ENCODE data around the gene MTSS2. TPM values are rescaled to one million over a fixed set of nuclear protein-coding genes. Genes with fewer than 3 reads are reported as not detected.

The MTSS2 gene
- total RNA-seq, 1 experiment from 2014 or later = 18.7 TPM

DNA sequence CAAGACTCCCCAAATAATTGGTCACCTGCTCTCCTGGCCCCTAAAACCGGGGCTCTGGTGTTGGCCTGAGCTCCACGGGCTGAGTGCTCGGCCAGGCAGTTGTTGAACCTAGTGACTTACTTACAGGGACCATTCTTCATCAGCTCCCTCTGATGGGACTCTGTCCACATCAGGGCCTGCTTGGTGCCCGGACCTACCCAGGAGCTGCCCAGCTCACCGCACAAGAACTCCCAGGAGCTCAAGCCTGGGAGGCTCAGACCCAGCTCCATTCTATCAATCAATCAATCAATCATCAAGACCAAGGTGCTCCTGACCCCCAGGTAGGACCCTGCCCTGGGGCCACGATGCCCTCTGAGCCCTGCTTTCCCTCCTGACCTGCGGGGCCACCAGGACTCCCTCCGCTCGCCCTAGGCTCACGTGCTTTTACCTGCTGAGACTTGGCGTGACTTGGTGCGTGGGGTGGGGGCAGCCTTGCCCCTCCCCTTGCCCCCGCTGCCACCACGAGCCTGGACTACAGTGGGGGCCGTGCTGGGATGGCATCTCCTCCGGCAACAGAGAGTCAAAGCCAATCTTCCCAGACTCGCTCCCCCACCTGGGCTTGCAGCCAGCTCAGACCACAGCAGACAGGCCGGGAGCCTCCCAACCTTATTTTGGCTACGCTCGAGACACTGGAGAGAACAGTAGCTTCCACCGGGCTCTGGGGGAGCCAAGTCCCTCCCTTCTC is 23.8 kb downstream of the MTSS2 start:
- Histone ChIP-seq H3K4me1 (ENCODE audit: insufficient read depth, low read length) (no peaks in the 10 kb centered on the region), H3K4me3 (ENCODE audit: low read length) (no peak overlapping the region), H3K36me3 (ENCODE audit: low read depth, low read length) (0 out of 2 replicates have a peak, but pooled peaks cover 3% of the 10 kb centered on the region), H3K27me3 (ENCODE audit: low read length) (no peaks in the 10 kb centered on the region), H3K4me2 (ENCODE audit: low read length) (no peak overlapping the region), H4K20me1 (ENCODE audit: low read length) (no peaks in the 10 kb centered on the region), H3K9me2 (replicated peaks; ENCODE audit: low read length) (no peaks in the 10 kb centered on the region), H3K27ac (ENCODE audit: low read length) (no peak overlapping the region), H3K9me3 (ENCODE audit: low read length) (no peaks in the 10 kb centered on the region), H3K79me2 (ENCODE audit: low read length) (no peaks in the 10 kb centered on the region), H3F3A (ENCODE audit: low read length, unreplicated experiment) (no peaks in the 10 kb centered on the region), H2AFZ (ENCODE audit: low read length) (no peak overlapping the region), H3K9ac (ENCODE audit: low read length) (no peak overlapping the region)
- ATAC-seq (peak; percentile 37; the same call in 1 of the 2 replicates), DNase-seq (no peak)
- no peak for TF ChIP-seq EZH2phosphoT487 (IDR thresholded peaks at IDR 0.05; ENCODE audit: borderline replicate concordance, low read length)
- TF ChIP-seq, protein P1, sequence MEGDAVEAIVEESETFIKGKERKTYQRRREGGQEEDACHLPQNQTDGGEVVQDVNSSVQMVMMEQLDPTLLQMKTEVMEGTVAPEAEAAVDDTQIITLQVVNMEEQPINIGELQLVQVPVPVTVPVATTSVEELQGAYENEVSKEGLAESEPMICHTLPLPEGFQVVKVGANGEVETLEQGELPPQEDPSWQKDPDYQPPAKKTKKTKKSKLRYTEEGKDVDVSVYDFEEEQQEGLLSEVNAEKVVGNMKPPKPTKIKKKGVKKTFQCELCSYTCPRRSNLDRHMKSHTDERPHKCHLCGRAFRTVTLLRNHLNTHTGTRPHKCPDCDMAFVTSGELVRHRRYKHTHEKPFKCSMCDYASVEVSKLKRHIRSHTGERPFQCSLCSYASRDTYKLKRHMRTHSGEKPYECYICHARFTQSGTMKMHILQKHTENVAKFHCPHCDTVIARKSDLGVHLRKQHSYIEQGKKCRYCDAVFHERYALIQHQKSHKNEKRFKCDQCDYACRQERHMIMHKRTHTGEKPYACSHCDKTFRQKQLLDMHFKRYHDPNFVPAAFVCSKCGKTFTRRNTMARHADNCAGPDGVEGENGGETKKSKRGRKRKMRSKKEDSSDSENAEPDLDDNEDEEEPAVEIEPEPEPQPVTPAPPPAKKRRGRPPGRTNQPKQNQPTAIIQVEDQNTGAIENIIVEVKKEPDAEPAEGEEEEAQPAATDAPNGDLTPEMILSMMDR (conservative IDR thresholded peaks at IDR 0.05; ENCODE audit: low read depth, low read length) = no peak
- TF ChIP-seq EZH2 (IDR thresholded peaks at IDR 0.05; ENCODE audit: low read length, unreplicated experiment) = no peak
- ChIA-PET CTCF (no interaction called here), POLR2A (ENCODE audit: unreplicated experiment) (interaction anchor here (0.6 kb wide), 1 partner anchor 373 kb away, joined by 3 read pairs; the partner anchor contains the start of gene AARS1)
- BruUV-seq (replicated peaks) = TSS peak; percentile 57
- intact Hi-C loops (cut with micrococcal nuclease) = no loop called here

DNA sequence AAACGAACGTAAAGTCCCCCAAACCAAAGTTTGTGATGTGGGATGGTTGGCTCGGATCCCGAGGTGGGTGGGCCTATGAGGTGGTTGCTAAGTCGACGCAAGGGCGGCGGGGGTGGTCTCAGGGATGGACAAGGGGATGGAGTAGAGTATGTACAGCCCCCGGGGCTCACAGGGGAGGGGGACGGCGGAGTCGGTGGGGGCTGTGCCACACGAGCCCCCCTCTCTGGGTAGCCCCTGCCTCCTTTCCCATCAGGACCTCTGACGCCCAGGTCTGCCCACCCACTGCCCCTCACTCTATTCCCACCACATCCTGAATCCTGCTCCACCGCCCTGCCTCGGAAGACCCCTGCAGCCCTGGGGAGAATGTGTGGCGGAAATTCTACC is 24.3 kb downstream of the MTSS2 start:
- BruUV-seq (replicated peaks) = no TSS peak
- H3K9me3 ChIP-seq (ENCODE audit: low read length) = no peaks in the 10 kb centered on the region
- no peak overlapping the region for H3K9ac ChIP-seq (ENCODE audit: low read length)
- no peak overlapping the region for H3K27ac ChIP-seq (ENCODE audit: low read length)
- no peaks in the 10 kb centered on the region for H3F3A ChIP-seq (ENCODE audit: low read length, unreplicated experiment)
- H3K79me2 ChIP-seq (ENCODE audit: low read length) = no peaks in the 10 kb centered on the region
- ChIA-PET CTCF (no interaction called here), POLR2A (ENCODE audit: unreplicated experiment) (no interaction called here)
- no peak overlapping the region for H3K4me2 ChIP-seq (ENCODE audit: low read length)
- intact Hi-C loops (cut with micrococcal nuclease) = no loop called here
- ATAC-seq (no peak), DNase-seq (no peak)
- H2AFZ ChIP-seq (ENCODE audit: low read length) = no peak overlapping the region
- no peaks in the 10 kb centered on the region for H3K4me1 ChIP-seq (ENCODE audit: insufficient read depth, low read length)
- H3K36me3 ChIP-seq (ENCODE audit: low read depth, low read length) = 0 out of 2 replicates have a peak, but pooled peaks cover 2% of the 10 kb centered on the region
- no peak overlapping the region for H3K4me3 ChIP-seq (ENCODE audit: low read length)
- TF ChIP-seq EZH2phosphoT487 (IDR thresholded peaks at IDR 0.05; ENCODE audit: borderline replicate concordance, low read length) (no peak), EZH2 (IDR thresholded peaks at IDR 0.05; ENCODE audit: low read length, unreplicated experiment) (no peak)
- TF ChIP-seq, protein P1 (conservative IDR thresholded peaks at IDR 0.05; ENCODE audit: low read depth, low read length) = no peak
- H3K27me3 ChIP-seq (ENCODE audit: low read length) = no peaks in the 10 kb centered on the region
- no peaks in the 10 kb centered on the region for H3K9me2 ChIP-seq (replicated peaks; ENCODE audit: low read length)
- H4K20me1 ChIP-seq (ENCODE audit: low read length) = no peaks in the 10 kb centered on the region

DNA sequence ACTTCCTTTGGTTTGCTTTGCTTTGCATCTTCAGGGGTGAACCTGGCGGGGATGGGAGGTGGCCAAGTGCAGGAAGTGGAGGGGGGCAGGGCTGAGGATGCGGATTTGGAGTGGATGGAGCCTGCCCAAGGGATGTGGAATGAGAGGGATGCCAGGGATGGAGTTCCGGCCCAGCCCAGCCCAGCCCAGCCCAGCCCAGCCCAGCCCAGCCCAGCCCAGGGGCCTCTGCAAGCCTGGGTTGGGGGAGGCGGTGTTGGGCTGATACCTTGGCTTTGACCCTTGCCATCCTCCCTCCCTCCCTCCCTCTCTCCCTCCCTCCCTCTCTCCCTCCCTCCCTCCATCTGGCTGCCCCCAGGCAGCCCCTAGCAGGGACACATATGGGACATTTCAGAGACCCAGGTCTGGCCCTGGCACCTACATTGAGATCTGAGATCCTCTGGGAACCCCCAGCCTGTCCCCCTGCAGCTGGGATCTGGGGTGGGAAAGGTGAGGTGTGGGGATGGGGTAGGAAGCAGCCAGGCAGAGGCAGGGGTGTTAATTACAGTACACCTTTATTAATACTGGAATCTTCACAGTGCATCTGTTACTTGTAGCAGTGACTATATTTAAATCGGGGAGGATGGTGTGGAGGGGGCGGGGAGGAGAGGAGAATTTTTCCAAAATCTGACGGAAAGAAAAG is 25.0 kb downstream of the MTSS2 start:
- Histone ChIP-seq H3K4me1 (ENCODE audit: insufficient read depth, low read length) (no peaks in the 10 kb centered on the region), H3F3A (ENCODE audit: low read length, unreplicated experiment) (no peaks in the 10 kb centered on the region), H4K20me1 (ENCODE audit: low read length) (no peaks in the 10 kb centered on the region), H3K9me3 (ENCODE audit: low read length) (no peaks in the 10 kb centered on the region), H3K9me2 (replicated peaks; ENCODE audit: low read length) (no peaks in the 10 kb centered on the region), H3K4me2 (ENCODE audit: low read length) (no peak overlapping the region), H3K4me3 (ENCODE audit: low read length) (no peak overlapping the region), H3K79me2 (ENCODE audit: low read length) (no peaks in the 10 kb centered on the region), H3K9ac (ENCODE audit: low read length) (no peak overlapping the region), H2AFZ (ENCODE audit: low read length) (no peak overlapping the region), H3K27ac (ENCODE audit: low read length) (no peak overlapping the region), H3K36me3 (ENCODE audit: low read depth, low read length) (no peaks in the 10 kb centered on the region), H3K27me3 (ENCODE audit: low read length) (no peaks in the 10 kb centered on the region)
- BruUV-seq (replicated peaks) = no TSS peak
- intact Hi-C loops (cut with micrococcal nuclease) = no loop called here
- ChIA-PET POLR2A (ENCODE audit: unreplicated experiment) (no interaction called here), CTCF (no interaction called here)
- no peak for DNase-seq
- ATAC-seq = peak; percentile 38; the same call in 1 of the 2 replicates
- TF ChIP-seq EZH2 (IDR thresholded peaks at IDR 0.05; ENCODE audit: low read length, unreplicated experiment) = no peak
- TF ChIP-seq, protein P1 (conservative IDR thresholded peaks at IDR 0.05; ENCODE audit: low read depth, low read length) = no peak
- no peak for TF ChIP-seq EZH2phosphoT487 (IDR thresholded peaks at IDR 0.05; ENCODE audit: borderline replicate concordance, low read length)
